Prostate gland (tissue), 2 donors: Measurements from ENCODE around the gene PRKAG2.

ENCODE experiments used
- POLR2A ChIP-seq: fragments of 450-650 bp; IDR thresholded peaks from one replicate; pipeline ENCODE4 v1.6.1; 2016; ENCODE audit warnings: antibody characterized with exemption, mild to moderate bottlenecking
- TF ChIP-seq, protein P1 (sequence below), 4 experiments: fragments of 200-600 bp in 2 of 4; fragments of 450-650 bp in 2 of 4; sonication (generic) in 2 of 4; IDR thresholded peaks; 1 replicate in 3 of 4; 2 replicates in 1 of 4; pipeline ENCODE4 v1.5.1; 2016 to 2019; ENCODE audit warnings: antibody characterized with exemption in 4 of 4, mild to moderate bottlenecking in 2 of 4, moderate library complexity in 2 of 4

DNA sequence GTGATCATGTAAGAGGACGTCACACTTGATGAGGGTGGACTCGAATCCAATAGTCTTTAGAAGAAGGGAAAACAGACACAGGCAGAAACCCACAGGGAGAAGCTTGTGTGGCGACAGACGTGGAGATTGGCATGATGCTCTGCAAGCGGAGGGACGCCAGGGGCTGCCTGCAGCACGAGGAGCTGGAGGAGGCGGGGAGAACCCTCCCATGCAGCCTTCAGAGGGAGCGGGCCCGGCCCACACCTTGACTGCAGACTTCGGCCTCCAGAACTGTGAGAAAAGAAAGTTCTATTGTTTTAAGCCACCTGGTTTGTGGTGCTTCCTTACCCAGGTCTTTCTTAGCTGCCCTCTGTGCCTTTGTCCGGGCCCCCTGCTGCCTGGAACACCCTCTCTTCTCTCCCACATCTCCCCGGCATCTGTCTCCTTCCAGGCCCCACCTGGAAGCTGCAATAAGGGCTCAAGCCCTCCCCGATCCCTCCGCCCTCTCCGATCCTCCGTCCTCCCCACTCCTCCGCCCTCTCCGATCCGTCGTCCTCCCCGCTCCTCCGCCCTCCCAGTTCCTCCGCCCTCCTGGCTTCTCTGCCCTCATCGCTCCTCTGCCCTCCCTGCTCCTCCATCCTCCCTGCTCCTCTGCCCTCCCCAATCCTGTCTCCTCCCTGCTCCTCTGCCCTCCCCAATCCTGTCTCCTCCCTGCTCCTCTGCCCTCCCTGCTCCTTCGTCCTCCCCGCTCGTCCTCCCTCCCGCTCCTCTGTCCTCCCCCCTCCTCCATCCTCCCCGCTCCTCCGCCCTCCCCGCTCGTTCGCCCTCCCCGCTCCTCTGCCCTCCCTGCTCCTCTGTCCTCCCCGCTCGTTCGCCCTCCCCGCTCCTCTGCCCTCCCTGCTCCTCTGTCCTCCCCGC, 17.4 kb upstream of the PRKAG2 start:
- TF ChIP-seq, protein P1, sequence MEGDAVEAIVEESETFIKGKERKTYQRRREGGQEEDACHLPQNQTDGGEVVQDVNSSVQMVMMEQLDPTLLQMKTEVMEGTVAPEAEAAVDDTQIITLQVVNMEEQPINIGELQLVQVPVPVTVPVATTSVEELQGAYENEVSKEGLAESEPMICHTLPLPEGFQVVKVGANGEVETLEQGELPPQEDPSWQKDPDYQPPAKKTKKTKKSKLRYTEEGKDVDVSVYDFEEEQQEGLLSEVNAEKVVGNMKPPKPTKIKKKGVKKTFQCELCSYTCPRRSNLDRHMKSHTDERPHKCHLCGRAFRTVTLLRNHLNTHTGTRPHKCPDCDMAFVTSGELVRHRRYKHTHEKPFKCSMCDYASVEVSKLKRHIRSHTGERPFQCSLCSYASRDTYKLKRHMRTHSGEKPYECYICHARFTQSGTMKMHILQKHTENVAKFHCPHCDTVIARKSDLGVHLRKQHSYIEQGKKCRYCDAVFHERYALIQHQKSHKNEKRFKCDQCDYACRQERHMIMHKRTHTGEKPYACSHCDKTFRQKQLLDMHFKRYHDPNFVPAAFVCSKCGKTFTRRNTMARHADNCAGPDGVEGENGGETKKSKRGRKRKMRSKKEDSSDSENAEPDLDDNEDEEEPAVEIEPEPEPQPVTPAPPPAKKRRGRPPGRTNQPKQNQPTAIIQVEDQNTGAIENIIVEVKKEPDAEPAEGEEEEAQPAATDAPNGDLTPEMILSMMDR (IDR thresholded peaks at IDR 0.05), result no peak
- TF ChIP-seq POLR2A, result no peak
